HT-29 (cell line): ENCODE data around the gene DNAL4. TPM values are rescaled to one million over a fixed set of nuclear protein-coding genes. Genes with fewer than 3 reads are reported as not detected.

Experiments
- small RNA-seq: library from RNA; depleted of rRNA; stranded (forward); fragments of <200 nt; gene quantifications from one replicate; pipeline ENCODE3, GENCODE V24; 2014
- total RNA-seq: library from RNA; depleted of rRNA; stranded (reverse); fragments of >200 nt; shearing (Covaris generic); gene quantifications from 2 replicates; pipeline ENCODE4 v1.2.3, GENCODE V29; 2014; rRNA removed

DNAL4 gene
- total RNA-seq, 1 experiment from 2014 or later: 11.3 TPM

Small RNA genes within 50 kb of the gene (small RNA-seq; reads per million reads assigned to genes)
- gene AL021707.8: not detected

Other genes starting within 250 kb of the DNAL4 start
- gene DMC1, start 224.0 kb downstream of the DNAL4 start, total RNA-seq: not detected in 2 replicates
- gene FAM227A, start 137.8 kb downstream of the DNAL4 start, total RNA-seq: 1.5 and 2.7 TPM in 2 replicates
- 7.3 and 10.5 TPM in 2 replicates for gene CBY1, start 137.5 kb downstream of the DNAL4 start, total RNA-seq
- 46.4 and 46.5 TPM in 2 replicates for gene TOMM22, start 112.2 kb downstream of the DNAL4 start, total RNA-seq
- gene JOSD1, start 93.2 kb downstream of the DNAL4 start, total RNA-seq: 60.5 and 79.2 TPM in 2 replicates
- 53.8 and 54.9 TPM in 2 replicates for gene GTPBP1, start 88.2 kb downstream of the DNAL4 start, total RNA-seq
- gene SUN2, start 38.1 kb downstream of the DNAL4 start, total RNA-seq: 101 and 110 TPM in 2 replicates
- 0.03 and 0.70 TPM in 2 replicates for gene NPTXR, start 49.9 kb upstream of the DNAL4 start, total RNA-seq
- gene CBX6, start 78.1 kb upstream of the DNAL4 start, total RNA-seq: 10.8 and 12.3 TPM in 2 replicates
- gene APOBEC3A, start 163.5 kb upstream of the DNAL4 start, total RNA-seq: not detected in 2 replicates
- 3.2 and 5.5 TPM in 2 replicates for gene APOBEC3B, start 188.2 kb upstream of the DNAL4 start, total RNA-seq
- 0.05 and 0.18 TPM in 2 replicates for gene APOBEC3C, start 220.1 kb upstream of the DNAL4 start, total RNA-seq
- not detected in 2 replicates for gene APOBEC3D, start 227.0 kb upstream of the DNAL4 start, total RNA-seq
- gene APOBEC3F, start 246.7 kb upstream of the DNAL4 start, total RNA-seq: 0.25 TPM in 1 of 2 replicates, not detected in the other